ENCODE results near the gene FOCAD. TPM values are rescaled to one million over a fixed set of nuclear protein-coding genes. Genes with fewer than 3 reads are reported as not detected.

Gene FOCAD
- total RNA-seq, 2 experiments from 2014 or later = 27.2 to 32.3 TPM

DNA sequence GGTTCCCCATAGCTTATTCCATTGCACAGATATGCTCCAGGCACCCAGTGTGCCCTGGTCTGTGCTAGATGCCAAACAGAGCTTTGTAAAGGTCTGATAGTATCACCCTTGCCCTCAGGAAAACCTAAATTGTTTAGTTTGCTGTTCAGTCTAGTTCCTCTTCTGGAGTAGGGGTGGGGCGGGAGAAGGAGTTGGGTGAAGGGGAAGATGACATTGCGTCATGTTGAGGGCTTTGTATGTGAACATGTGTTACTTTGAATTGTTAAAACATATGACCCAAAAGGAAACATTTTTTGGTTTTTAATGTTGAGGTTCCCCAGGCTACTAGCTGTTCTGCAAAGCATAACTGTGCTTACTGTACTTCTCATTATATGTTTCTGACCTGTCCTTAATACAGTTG lies 306.8 kb downstream of the FOCAD start:
- DNase-seq = no peak
- H3K4me3 Mint-ChIP-seq = no peak overlapping the region
- no peaks in the 10 kb centered on the region for H3K4me1 Mint-ChIP-seq
- no peaks in the 10 kb centered on the region for H3K9me3 Mint-ChIP-seq
- H3K27me3 Mint-ChIP-seq = no peaks in the 10 kb centered on the region
- peaks cover 44% of the 10 kb centered on the region for H3K36me3 Mint-ChIP-seq
- H3K27ac Mint-ChIP-seq = no peak overlapping the region

DNA sequence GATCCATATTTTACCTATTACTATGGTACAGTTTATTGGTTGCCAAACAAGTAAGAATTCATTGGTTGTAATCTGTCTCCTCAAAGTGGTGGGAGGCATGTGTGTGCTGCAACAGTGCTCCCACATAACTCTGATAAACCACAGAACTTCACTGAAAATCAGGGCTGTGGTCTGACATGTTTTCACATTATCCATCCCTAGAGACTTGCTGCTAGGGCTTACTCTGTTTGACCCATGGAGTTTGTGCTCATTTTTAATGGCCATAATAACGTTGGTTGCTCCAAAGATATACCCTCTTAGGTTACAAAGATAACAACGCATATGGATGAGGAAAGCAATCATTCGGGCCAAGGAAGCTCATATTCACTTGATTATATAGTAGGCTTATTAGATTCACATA lies 310.4 kb downstream of the FOCAD start:
- no peak for DNase-seq
- H3K4me3 Mint-ChIP-seq = no peak overlapping the region
- no peaks in the 10 kb centered on the region for H3K9me3 Mint-ChIP-seq
- no peak overlapping the region for H3K27ac Mint-ChIP-seq
- H3K4me1 Mint-ChIP-seq = peaks cover 10% of the 10 kb centered on the region
- H3K27me3 Mint-ChIP-seq = no peaks in the 10 kb centered on the region
- H3K36me3 Mint-ChIP-seq = peaks cover 46% of the 10 kb centered on the region

DNA sequence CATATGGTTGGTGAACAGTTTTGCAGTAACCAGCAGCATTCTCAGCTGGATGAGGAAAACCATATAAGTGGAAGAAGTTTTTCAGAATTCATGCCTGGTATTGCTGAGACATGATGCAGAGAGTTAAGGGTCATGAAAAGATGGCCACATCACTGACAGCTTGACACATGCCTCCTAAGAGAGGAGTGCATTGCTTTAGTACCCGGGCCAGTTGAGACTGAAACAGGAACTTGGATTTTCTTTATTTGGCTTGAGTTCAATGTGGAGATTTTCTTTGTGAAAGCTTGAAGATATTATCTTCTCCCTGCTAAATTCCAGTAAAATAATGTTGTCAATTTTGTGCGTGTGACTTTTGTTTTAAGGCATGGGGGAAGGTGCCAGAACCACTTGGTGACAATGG lies 311.6 kb downstream of the FOCAD start:
- H3K36me3 Mint-ChIP-seq = peaks cover 49% of the 10 kb centered on the region

DNA sequence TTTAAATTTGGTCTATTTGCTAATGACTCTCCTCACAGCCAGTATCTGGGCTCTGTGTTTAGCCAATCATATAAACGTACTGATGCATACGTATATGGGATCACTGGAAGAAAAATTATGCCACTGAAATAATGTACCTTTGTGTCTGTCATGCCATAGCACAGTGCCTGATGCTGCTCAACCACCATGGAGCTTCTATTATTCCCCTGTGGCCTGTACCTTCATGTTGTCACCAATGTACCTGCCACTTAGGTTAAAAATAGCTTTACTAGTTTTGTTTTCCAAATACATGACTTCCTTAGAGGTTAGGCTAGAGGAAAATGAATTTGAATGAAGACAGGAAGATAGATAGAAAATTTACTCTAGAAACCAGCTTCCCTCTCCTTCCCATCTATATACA lies 312.8 kb downstream of the FOCAD start:
- H3K9me3 Mint-ChIP-seq = peaks cover 13% of the 10 kb centered on the region
- peaks cover 56% of the 10 kb centered on the region for H3K36me3 Mint-ChIP-seq
- H3K27ac Mint-ChIP-seq = no peak overlapping the region
- no peaks in the 10 kb centered on the region for H3K27me3 Mint-ChIP-seq
- no peak overlapping the region for H3K4me3 Mint-ChIP-seq
- peaks cover 21% of the 10 kb centered on the region for H3K4me1 Mint-ChIP-seq
- DNase-seq = no peak

More for the DNA sequence above, 311.6 kb downstream of the FOCAD start:
- no peak for DNase-seq
- Mint-ChIP-seq H3K27ac (no peak overlapping the region), H3K4me1 (peaks cover 10% of the 10 kb centered on the region), H3K27me3 (no peaks in the 10 kb centered on the region), H3K9me3 (peaks cover 3% of the 10 kb centered on the region), H3K4me3 (no peak overlapping the region)

DNA sequence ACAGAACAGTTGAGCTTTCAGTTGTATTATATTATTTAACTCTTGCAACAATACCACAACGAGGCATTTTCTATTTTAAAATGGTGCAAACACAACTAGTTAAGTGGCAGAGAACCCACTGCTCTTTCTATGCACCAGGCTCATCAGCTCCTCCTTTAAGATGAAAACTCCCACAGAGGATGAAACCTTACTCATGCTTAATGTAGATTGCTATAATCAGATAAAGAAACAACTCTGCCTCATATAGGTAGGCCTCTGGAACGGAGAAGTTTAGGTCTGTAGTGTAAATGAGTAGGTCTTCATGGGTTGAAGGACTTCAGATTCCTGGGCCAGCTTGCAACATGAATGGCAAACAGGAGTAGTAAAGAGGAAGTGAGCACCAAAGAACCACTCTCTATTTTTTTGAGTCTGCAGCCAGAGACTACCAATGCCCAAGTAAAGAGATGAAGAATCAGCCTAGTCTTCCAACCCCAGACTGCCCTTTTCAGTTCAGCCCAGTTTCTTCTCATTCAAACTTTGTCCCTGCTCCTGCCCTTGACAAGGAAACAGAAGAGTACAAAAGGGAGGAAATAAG lies 313.5 kb downstream of the FOCAD start:
- Mint-ChIP-seq H3K4me3 (no peak overlapping the region), H3K4me1 (peaks cover 28% of the 10 kb centered on the region)

DNA sequence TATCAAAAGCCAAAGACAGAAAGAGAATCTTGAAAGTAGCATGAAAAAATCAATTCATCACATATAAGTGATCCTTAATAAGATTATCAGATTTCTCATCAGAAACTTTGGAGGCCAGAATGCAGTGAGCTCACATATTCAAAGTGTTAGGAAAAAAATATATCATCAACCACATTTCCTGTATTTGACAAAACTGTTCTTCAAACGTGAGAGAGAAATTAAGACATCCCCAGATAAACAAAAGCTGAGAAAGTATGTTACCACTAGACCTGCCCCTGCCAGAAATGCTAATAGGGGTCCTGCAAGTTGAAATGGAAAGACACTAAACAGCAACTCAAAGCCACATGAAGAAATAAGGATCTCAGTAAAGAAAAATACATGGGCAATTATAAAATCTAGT lies 317.5 kb downstream of the FOCAD start:
- peak overlapping the region; percentile 66 for H3K27ac Mint-ChIP-seq
- no peaks in the 10 kb centered on the region for H3K27me3 Mint-ChIP-seq
- peaks cover 55% of the 10 kb centered on the region for H3K36me3 Mint-ChIP-seq
- peaks cover 19% of the 10 kb centered on the region for H3K9me3 Mint-ChIP-seq
- peak overlapping the region; percentile 3 for H3K4me3 Mint-ChIP-seq
- H3K4me1 Mint-ChIP-seq = peaks cover 28% of the 10 kb centered on the region
- no peak for DNase-seq

More for the DNA sequence above, 313.5 kb downstream of the FOCAD start:
- no peaks in the 10 kb centered on the region for H3K27me3 Mint-ChIP-seq
- peak overlapping the region; percentile 49 for H3K27ac Mint-ChIP-seq
- H3K9me3 Mint-ChIP-seq = peaks cover 19% of the 10 kb centered on the region
- no peak for DNase-seq
- peaks cover 62% of the 10 kb centered on the region for H3K36me3 Mint-ChIP-seq

DNA sequence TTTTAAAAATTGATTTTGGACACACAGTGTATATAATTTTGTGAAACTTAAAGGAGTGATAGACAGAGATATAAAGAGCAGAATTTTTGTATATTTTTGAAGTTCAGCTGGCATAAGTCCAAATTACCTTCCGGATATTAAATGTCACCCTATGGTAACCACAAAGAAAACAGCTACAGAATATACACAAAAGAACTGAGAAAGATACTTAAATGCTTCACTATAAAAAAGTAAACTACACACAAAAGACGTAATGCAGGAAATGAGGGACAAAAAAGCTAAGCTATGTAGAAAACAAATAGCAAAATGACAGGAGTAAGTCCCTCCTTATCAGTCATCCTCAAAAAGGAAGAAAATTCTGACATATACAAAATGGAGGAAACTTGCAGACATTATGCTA lies 318.0 kb downstream of the FOCAD start:
- Mint-ChIP-seq H3K36me3 (peaks cover 58% of the 10 kb centered on the region), H3K9me3 (peaks cover 19% of the 10 kb centered on the region), H3K4me3 (no peak overlapping the region), H3K27me3 (no peaks in the 10 kb centered on the region), H3K27ac (peak overlapping the region; percentile 66), H3K4me1 (peaks cover 25% of the 10 kb centered on the region)
- no peak for DNase-seq

DNA sequence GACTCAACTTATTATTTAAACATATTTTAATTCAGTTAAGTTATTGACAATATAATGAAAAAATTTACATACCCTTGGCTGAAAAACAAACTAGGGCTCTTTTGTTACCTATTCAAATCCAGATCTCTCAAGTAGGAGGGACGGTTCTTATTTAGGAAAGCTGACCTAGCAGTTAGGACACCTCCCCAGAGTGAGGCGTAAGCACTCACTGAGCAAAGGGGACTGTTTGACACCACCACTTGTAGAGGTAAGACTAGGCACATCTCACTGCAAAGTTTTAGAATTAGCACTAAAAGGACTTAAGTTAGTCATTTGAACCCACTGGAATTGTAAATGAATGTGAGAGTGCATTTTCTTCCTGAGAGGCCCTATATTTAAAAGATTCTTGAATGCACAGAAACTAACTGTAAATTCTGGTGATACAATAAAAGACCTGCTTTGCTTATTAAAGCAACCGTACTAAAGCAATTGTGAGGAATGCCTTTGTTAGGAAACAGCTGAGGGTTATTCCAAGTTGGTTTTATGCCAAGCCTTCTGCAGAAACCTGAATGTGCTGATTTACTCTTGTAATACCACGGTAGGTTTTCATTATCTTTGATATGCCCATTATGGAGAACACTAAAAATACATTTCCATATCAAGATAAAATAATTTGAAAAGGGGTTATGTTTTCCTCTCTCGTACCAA lies 331.2 kb downstream of the FOCAD start:
- H3K27ac Mint-ChIP-seq = no peak overlapping the region
- peaks cover 47% of the 10 kb centered on the region for H3K36me3 Mint-ChIP-seq
- no peaks in the 10 kb centered on the region for H3K4me1 Mint-ChIP-seq
- H3K27me3 Mint-ChIP-seq = no peaks in the 10 kb centered on the region
- no peaks in the 10 kb centered on the region for H3K9me3 Mint-ChIP-seq
- H3K4me3 Mint-ChIP-seq = no peak overlapping the region
- no peak for DNase-seq

DNA sequence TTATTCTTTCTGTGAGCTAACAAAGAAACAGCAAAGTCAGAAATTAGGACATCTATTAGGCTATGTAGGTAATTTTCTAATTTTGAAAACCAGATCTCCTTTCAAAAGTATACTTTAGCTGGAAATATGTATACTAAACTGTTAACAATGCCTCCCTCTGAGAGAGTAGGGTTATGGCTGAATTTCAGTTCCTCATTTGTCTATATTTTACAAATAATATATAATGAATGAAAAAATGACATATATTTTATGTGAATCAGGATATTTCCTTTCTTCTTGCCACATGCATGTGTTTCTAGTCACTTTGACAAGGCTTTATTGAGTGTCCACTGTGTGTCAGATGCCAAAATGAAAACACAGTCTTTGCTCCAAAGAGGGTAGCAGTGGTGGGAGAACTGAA lies 331.9 kb downstream of the FOCAD start:
- no peak for DNase-seq
- Mint-ChIP-seq H3K9me3 (no peaks in the 10 kb centered on the region), H3K36me3 (peaks cover 47% of the 10 kb centered on the region), H3K27me3 (no peaks in the 10 kb centered on the region), H3K4me1 (peaks cover 2% of the 10 kb centered on the region), H3K4me3 (no peak overlapping the region), H3K27ac (no peak overlapping the region)

DNA sequence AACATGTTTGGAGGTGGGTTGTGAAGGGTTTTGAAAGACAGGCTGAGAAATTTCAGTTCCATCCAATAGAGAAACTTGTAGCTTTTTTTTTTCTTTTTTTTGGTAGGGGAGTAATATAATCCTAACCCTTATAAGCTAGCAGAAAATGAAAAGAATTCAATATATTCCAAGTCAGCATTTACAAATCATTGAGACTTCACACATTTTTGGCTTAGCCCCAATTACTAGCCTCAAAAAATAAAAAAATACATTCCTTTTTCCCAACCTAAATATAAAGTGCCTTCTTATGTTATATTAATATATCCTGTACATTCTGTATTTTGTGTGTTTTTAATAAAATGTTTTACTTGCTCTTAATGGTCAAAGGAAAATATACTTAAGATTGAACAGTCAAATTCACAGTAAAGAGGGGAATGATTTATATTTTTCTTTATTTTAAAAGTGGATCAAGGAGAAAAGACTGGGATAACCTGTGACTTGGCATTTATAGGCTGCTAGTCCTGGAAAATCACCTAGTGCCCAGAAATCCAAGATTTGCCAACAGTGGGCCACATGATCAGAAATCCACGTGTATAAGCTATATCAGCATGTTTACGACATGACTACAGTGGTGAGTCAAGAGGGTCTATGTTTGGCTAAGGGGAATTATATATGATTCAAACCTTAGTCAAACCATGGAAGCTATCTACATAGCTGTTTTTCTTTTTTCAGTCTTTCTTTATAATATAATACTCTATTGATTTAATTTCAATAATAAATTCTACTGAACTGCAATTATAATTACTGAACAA lies 332.8 kb downstream of the FOCAD start:
- H3K4me3 Mint-ChIP-seq = no peak overlapping the region
- peaks cover 55% of the 10 kb centered on the region for H3K36me3 Mint-ChIP-seq
- peaks cover 5% of the 10 kb centered on the region for H3K4me1 Mint-ChIP-seq
- H3K9me3 Mint-ChIP-seq = peaks cover 3% of the 10 kb centered on the region
- DNase-seq = no peak
- H3K27me3 Mint-ChIP-seq = no peaks in the 10 kb centered on the region
- H3K27ac Mint-ChIP-seq = no peak overlapping the region

DNA sequence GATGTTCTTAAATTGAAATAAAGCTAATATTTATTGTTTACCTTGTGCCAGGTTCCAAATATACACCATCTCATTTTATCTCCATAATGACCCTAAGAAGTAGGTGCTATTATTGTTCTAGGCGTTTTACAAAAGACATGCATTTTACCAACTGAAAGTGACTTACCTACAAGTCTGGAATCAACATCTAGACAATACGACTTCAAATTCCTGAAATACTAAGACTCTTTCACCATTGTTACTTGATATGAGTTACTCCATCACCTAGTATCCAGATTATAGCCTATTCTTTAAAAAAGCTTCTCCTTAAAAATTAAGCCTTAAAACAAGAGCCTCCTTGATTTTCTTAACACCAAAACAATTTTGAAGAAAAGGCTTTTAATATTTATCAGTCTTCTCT lies 334.1 kb downstream of the FOCAD start:
- no peak for DNase-seq
- peaks cover 54% of the 10 kb centered on the region for H3K36me3 Mint-ChIP-seq
- H3K4me1 Mint-ChIP-seq = peaks cover 5% of the 10 kb centered on the region
- H3K27ac Mint-ChIP-seq = no peak overlapping the region
- no peaks in the 10 kb centered on the region for H3K27me3 Mint-ChIP-seq
- no peak overlapping the region for H3K4me3 Mint-ChIP-seq
- peaks cover 7% of the 10 kb centered on the region for H3K9me3 Mint-ChIP-seq

DNA sequence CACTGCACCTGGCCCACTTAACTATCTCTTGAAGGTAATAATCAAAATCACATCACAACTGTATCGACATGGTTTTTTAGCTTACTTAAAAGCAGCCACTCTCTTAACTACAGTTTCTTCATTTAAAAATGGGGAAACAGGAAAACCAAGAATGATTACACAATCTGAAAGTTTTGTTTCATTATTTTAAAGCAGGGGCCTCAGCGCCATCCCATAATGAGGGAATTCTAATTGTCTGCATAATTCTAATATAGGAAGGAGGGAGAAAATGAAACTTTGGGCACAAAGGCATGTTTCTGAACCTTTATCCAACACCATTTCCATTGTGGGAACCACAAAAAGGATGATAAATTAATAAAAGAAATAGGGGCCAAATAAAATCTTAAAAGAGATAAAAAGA lies 339.8 kb downstream of the FOCAD start:
- no peaks in the 10 kb centered on the region for H3K27me3 Mint-ChIP-seq
- H3K9me3 Mint-ChIP-seq = peaks cover 7% of the 10 kb centered on the region
- H3K4me1 Mint-ChIP-seq = peaks cover 20% of the 10 kb centered on the region
- H3K27ac Mint-ChIP-seq = no peak overlapping the region
- DNase-seq = no peak
- H3K36me3 Mint-ChIP-seq = peaks cover 54% of the 10 kb centered on the region
- H3K4me3 Mint-ChIP-seq = no peak overlapping the region

DNA sequence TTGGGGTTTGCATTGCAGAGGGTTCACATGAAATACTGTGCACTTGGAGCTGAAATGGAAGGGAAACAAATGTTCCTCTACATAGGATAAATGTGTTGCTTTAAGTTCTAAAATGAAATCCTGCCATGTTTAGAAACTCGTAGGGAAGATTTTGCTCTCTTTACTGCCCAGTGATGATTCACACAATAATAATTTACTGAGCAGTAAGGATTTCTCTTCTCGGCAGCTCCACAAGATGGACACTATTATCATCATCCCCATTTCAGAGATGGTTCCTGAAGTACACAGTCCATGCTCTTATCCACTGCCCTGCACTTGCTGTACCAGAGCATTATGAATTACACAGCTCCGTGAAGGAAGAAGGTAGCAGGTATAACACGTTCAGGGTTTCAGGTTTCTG lies 343.2 kb downstream of the FOCAD start:
- Mint-ChIP-seq H3K27me3 (no peaks in the 10 kb centered on the region), H3K27ac (no peak overlapping the region), H3K9me3 (peaks cover 1% of the 10 kb centered on the region), H3K4me3 (no peak overlapping the region), H3K36me3 (peaks cover 34% of the 10 kb centered on the region), H3K4me1 (peaks cover 16% of the 10 kb centered on the region)
- no peak for DNase-seq

DNA sequence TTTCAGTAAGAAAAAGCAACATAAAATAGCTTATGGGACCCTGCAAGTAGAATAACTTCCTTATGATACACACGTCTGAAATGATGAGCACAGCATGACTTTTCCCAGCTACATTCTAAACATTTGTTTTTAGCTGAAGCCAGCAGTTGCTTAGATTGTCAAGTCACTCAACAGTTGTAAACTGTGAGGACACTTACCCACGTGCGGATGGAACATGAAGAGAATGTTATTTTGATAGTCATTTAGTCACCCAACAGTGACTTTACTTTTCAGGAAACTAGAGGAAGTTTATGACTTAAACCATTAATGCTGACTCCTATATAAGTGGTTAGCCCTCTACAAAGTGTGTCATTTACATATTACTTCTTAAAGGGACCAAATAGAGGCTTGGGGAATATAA lies 344.4 kb downstream of the FOCAD start:
- H3K4me1 Mint-ChIP-seq = peaks cover 25% of the 10 kb centered on the region
- H3K36me3 Mint-ChIP-seq = peaks cover 27% of the 10 kb centered on the region
- H3K27me3 Mint-ChIP-seq = no peaks in the 10 kb centered on the region
- H3K4me3 Mint-ChIP-seq = no peak overlapping the region
- H3K27ac Mint-ChIP-seq = no peak overlapping the region
- DNase-seq = no peak
- no peaks in the 10 kb centered on the region for H3K9me3 Mint-ChIP-seq

DNA sequence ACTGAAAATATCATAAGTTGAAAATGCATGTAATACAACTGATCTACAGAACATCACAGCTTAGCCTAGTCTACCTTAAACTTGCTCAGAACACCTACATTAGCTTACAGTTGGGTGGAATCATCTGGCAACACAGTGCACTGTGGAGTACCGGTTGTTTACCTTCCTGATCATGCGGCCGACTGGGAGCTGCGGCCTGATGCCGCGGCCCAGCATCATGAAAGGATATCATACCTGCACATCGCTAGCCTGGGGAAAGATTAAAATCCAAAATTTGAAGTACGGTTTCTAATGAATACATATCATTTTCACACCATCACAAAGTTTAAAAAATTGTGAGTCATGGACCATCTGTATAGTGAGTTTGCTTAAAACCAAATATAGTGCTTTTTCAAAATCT lies 345.6 kb downstream of the FOCAD start:
- Mint-ChIP-seq H3K4me3 (no peak overlapping the region), H3K27me3 (no peaks in the 10 kb centered on the region), H3K4me1 (peaks cover 23% of the 10 kb centered on the region), H3K9me3 (no peaks in the 10 kb centered on the region), H3K36me3 (peaks cover 22% of the 10 kb centered on the region), H3K27ac (no peak overlapping the region)
- DNase-seq = no peak
